Activated T-helper 1 cell treated with anti-CD3 and anti-CD28 coated beads, Interleukin-12 subunit alpha, Interleukin-12 subunit beta, Interleukin-2, Interleukin-4 antibody, amounts not matched to agents 30 ng/mL and 10 ng/mL and 1 ng/mL, durations not matched to agents 14 hours and 24 hours and 36 hours (primary cell): ENCODE measurements around the gene CCDC63. TPM values are rescaled to one million over a fixed set of nuclear protein-coding genes. Genes with fewer than 3 reads are reported as not detected.
"Not testable (repeated sequence)": the region's sequence is repeated elsewhere in the genome, so short reads cannot be mapped to it uniquely, and the experiment has no call there.

Experiments used
- DNase-seq: peaks from one replicate; pipeline ENCODE4 v3.0.0; 2021; ENCODE audit warnings: low spot score
- H3K27ac Mint-ChIP-seq: one replicate; pipeline ENCODE4 v1.8.0; 2021; ENCODE audit warnings: mild to moderate bottlenecking, mixed read lengths
- H3K27me3 Mint-ChIP-seq: one replicate; pipeline ENCODE4 v1.8.0; 2022; ENCODE audit warnings: mild to moderate bottlenecking, moderate library complexity, mixed read lengths; ENCODE audit not compliant: insufficient read depth
- H3K36me3 Mint-ChIP-seq: one replicate; pipeline ENCODE4 v1.8.0; 2021; ENCODE audit warnings: low read depth, mixed read lengths
- H3K4me1 Mint-ChIP-seq: one replicate; pipeline ENCODE4 v1.8.0; 2021; ENCODE audit warnings: low read depth, mixed read lengths
- H3K4me3 Mint-ChIP-seq: one replicate; pipeline ENCODE4 v1.8.0; 2021; ENCODE audit warnings: mild to moderate bottlenecking, moderate library complexity, mixed read lengths
- H3K9me3 Mint-ChIP-seq: one replicate; pipeline ENCODE4 v1.8.0; 2021; ENCODE audit warnings: mixed read lengths
- intact Hi-C: fragments of 100-400 bp; cut with micrococcal nuclease; formaldehyde crosslinking; loops from one replicate; pipeline ENCODE4 v1.15.1; 2024
- total RNA-seq: library from RNA; stranded (reverse); gene quantifications from 2 replicates; pipeline ENCODE4 v1.2.3, GENCODE V29; 2022

Gene CCDC63
- total RNA-seq, 1 donor from 2014 or later: not detected

DNA sequence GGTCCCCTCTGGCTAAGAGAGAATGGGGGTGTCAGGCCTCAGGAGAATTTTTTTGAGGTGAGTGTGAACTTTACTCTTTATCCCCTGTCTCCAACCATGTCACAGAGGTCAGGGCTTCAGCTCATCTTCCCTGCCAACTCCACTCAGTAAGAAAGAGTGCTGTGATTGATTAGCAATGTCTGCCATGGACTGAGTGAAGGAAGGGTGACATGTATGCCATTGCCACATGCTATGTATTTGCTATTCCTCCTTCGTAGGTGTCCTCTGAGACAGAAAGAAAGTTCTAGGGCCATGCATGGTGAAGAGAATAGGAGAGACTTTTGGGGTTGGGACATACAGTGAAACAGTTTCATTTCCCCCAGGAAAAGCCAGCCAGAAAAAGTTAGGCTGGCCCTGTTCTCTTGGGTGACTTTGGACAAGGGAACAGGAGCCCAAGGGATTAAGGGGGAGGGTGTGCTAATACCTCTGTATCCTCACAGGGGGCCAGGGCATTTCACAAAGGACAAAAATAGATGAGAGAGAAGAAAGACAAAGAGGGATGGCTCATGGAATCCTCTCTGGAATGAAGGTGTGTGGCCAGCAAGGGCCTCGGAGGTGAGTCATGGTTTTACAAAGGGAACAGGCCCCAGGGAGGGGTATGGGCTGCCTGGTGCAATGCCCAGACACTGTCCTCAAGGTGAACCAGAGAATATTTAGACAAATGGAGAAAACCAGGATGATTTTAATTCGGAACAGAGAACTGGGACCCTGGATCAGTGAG lies 87.5 kb downstream of the CCDC63 start:
- Mint-ChIP-seq H3K27ac (no peak overlapping the region), H3K9me3 (no peaks in the 10 kb centered on the region), H3K27me3 (no peaks in the 10 kb centered on the region), H3K4me3 (no peak overlapping the region), H3K4me1 (peaks cover 5% of the 10 kb centered on the region), H3K36me3 (no peaks in the 10 kb centered on the region)
- intact Hi-C loops: no loop called here
- DNase-seq: no peak

DNA sequence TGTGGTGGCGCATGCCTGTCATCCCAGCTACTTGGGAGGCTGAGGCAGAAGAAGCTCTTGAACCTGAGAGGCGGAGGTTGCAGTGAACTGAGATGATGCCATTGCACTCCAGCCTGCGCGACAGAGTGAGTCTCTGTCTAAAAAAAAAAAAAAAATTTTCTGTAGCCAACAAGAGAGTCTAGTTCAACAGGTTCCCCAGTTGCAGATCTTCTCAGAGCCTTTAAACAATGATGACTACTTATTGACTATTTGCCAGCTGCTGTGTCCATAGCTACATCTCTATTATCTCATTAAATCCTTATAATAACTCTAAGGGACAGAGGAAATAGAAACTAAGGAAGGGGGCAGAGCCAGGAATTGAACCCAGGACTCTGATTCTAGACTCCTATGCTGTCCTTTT lies 88.8 kb downstream of the CCDC63 start:
- no peaks in the 10 kb centered on the region for H3K9me3 Mint-ChIP-seq

DNA sequence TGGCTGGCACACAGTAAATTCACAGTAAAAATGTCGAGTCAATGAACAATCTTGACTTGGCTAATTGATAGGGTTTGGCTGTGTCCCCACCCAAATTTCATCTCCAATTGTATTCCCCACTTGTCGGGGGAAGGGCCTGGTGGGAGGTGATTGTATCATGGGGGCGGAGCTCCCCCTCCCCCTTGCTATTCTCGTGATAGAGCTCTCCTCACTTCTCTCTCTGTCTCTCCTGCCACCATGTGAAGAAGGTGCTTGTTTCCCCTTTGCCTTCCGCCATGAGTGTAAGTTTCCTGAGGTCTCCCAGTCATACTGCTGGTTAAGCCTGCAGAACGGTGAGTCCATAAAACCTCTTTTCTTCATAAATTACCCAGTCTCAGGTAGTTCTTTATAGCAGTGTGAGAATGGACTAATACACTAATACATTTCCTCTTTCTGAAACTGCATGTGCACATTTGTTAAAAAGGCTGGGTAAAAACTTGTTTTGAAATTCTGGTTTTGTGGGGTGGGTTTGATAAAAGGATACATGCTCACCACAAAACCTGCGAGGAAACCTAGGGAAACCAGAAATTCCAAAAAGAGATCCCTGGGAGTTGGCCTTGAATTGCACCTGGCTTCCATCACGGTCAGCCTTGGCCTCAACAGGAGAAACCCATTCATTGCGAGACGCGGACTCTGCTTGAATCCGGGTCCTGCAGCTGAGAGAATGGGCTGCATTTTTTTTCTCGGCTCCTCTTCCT lies 89.7 kb downstream of the CCDC63 start:
- Mint-ChIP-seq H3K27ac (no peak overlapping the region), H3K36me3 (no peaks in the 10 kb centered on the region), H3K9me3 (no peaks in the 10 kb centered on the region), H3K27me3 (no peaks in the 10 kb centered on the region), H3K4me1 (peaks cover 5% of the 10 kb centered on the region), H3K4me3 (no peak overlapping the region)
- DNase-seq: no peak
- intact Hi-C loops: loop anchor here (1.0 to 5.0 kb wide), 4 partner anchors 42 to 381 kb away; no protein-coding TSS in a partner anchor

More for the DNA sequence above, 88.8 kb downstream of the CCDC63 start:
- Mint-ChIP-seq H3K4me3 (no peak overlapping the region), H3K4me1 (peaks cover 5% of the 10 kb centered on the region), H3K27me3 (no peaks in the 10 kb centered on the region), H3K36me3 (no peaks in the 10 kb centered on the region), H3K27ac (no peak overlapping the region)
- DNase-seq: no peak
- intact Hi-C loops: loop anchor here (5.0 kb wide), 1 partner anchor 362 kb away; no protein-coding TSS in a partner anchor

DNA sequence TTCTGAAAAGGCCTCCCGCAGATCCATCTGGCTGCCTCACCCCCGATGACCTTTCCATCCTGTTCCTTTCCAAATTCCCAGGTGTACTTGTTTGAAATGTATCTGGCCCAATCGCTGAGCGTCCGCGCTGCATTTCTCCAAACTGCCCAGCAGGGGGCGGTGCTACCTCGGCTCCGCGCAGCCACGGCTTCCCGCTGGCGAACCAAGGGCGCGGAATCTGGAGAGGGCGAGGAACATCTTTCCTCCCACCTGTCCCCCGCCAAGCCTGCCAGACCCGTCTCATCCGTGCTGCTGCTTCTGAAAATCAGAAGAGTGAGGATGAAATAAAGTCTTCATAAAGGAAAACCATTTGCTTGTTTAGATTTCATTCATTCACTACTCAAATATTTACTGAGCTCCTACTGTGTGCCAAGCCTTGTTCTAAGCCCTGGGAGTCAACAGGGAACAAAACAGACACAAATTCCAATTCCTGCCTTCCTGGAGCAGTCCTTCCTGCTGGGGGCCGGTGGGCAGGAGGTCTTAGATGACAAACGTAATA lies 90.4 kb downstream of the CCDC63 start:
- peak; percentile 17 for DNase-seq
- no peaks in the 10 kb centered on the region for H3K36me3 Mint-ChIP-seq
- no peaks in the 10 kb centered on the region for H3K27me3 Mint-ChIP-seq
- H3K4me1 Mint-ChIP-seq: peaks cover 5% of the 10 kb centered on the region
- H3K27ac Mint-ChIP-seq: no peak overlapping the region
- intact Hi-C loops: loop anchor here (1.0 to 5.0 kb wide), 4 partner anchors 42 to 380 kb away; no protein-coding TSS in a partner anchor
- H3K9me3 Mint-ChIP-seq: no peaks in the 10 kb centered on the region
- H3K4me3 Mint-ChIP-seq: no peak overlapping the region

DNA sequence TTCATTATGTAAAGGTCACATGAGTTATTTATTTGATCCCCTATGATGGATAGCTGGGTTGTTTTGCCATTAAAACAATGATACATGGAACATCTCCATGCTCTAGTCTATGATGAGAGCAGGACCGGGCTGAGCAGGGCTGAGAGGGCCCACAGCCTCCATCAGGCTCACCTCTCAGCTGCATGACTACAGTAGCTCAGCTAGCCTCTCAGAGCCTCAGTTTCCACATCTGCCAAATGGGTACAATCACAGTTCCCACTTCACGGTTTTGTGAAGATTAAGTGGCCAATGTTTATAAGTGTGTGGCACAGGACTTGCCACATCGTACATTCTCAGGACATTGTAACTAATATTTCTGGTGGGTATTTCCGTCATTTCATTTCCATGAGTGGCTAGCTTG lies 93.5 kb downstream of the CCDC63 start:
- no peak overlapping the region for H3K4me3 Mint-ChIP-seq
- peaks cover 5% of the 10 kb centered on the region for H3K4me1 Mint-ChIP-seq
- H3K27me3 Mint-ChIP-seq: peaks cover 1% of the 10 kb centered on the region
- intact Hi-C loops: no loop called here
- H3K9me3 Mint-ChIP-seq: no peaks in the 10 kb centered on the region
- no peak for DNase-seq
- H3K27ac Mint-ChIP-seq: no peak overlapping the region
- H3K36me3 Mint-ChIP-seq: no peaks in the 10 kb centered on the region

DNA sequence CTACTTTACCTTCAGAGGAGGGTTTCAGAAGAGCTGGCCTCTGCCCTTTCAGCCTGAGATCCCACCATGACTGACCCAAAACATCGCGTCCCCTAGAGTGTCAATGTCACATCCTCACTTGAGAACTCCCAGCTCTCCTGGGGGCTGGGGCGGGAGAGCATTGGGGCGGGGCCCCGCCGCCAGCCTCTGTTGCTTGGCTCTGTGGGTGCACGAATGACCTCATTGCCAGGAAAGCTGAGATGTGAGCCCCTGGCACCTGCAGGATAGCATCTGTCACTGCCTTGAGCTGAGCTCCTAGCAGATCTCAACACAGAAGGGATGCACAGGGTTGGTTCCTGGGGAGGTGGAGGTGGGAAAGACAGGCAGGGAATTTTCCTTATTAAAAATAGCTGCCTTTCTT lies 94.1 kb downstream of the CCDC63 start:
- Mint-ChIP-seq H3K9me3 (peaks cover 4% of the 10 kb centered on the region), H3K27me3 (peaks cover 1% of the 10 kb centered on the region), H3K4me3 (no peak overlapping the region), H3K4me1 (peaks cover 5% of the 10 kb centered on the region), H3K27ac (no peak overlapping the region), H3K36me3 (no peaks in the 10 kb centered on the region)
- intact Hi-C loops: no loop called here
- DNase-seq: no peak

DNA sequence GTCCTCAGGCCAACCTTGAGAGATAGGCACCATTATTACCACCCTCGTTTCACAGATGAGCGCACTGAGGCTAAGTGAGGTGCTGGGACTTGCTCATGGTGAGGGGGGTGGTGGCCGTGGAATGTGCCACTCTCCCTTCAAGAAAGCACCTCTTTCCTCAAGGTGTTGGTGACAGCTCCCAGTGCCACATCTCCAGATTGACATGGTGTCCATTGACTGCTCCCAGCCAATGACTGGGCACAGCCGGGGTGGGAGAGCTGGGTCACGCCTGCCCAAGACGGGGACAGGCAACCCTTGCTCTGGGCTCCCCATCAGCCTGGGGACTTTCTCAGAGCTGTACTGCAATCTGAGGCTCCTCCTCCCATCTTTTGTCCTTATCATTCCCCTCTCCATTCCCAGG lies 94.6 kb downstream of the CCDC63 start:
- Mint-ChIP-seq H3K4me1 (peaks cover 5% of the 10 kb centered on the region), H3K36me3 (no peaks in the 10 kb centered on the region), H3K27ac (no peak overlapping the region)

DNA sequence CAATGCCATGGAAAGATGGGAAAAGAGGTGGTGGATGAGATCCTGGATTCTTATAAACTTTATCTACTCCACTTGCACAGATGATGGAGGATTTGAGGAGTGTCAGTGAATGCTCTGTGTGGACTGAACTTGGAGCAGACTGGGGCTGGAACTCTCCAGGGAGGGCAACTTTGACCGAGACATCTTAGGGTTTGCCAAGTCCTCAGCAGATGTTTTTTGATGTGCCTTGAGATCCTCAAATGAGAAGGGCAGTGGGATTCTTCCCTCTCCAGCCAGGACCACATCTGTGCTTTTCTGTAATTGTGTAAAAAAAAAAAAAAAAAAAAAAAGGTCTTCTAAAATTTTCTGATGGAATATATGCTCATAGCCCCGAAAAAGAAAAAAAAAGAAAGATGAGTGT lies 96.6 kb downstream of the CCDC63 start:
- Mint-ChIP-seq H3K27me3 (peaks cover 1% of the 10 kb centered on the region), H3K36me3 (no peaks in the 10 kb centered on the region), H3K9me3 (peaks cover 13% of the 10 kb centered on the region), H3K4me1 (no peaks in the 10 kb centered on the region), H3K4me3 (no peak overlapping the region), H3K27ac (no peak overlapping the region)
- DNase-seq: no peak
- intact Hi-C loops: no loop called here

More for the DNA sequence above, 94.6 kb downstream of the CCDC63 start:
- DNase-seq: no peak
- Mint-ChIP-seq H3K27me3 (peaks cover 1% of the 10 kb centered on the region), H3K9me3 (peaks cover 9% of the 10 kb centered on the region), H3K4me3 (no peak overlapping the region)
- intact Hi-C loops: no loop called here

DNA sequence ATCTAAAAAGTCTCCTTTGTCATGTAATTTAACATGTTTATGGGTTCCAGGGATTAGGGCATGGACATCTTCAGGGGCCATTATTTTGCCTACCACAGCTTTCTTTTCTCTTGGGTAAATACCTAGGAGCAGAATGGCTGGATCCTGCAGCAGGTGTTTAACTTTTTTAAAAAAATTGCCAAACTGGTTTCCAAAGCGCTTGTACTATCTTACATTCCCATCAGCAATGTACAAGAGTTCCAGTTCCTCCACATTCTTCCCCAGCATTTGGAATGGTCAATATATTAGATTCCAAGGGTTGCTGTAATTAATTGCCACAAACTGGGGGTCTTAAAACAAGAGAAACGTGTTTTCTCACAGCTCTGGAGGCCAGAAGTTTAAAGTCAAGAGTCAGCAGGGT lies 101.3 kb downstream of the CCDC63 start:
- Mint-ChIP-seq H3K36me3 (no peaks in the 10 kb centered on the region), H3K27ac (no peak overlapping the region)

DNA sequence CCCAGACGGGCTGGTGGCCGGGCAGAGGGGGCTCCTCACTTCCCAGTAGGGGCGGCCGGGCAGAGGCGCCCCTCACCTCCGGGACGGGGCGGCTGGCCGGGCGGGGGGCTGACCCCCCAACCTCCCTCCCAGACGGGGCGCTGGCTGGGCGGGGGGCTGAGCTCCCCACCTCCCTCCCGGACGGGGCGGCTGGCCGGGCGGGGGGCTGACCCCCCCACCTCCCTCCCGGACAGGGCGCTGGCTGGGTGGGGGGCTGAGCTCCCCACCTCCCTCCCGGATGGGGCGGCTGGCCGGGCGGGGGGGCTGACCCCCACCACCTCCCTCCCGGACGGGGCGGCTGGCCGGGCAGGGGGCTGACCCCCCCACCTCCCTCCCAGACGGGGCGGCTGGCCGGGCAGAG lies 103.7 kb downstream of the CCDC63 start:
- H3K4me1 Mint-ChIP-seq, H3K4me3 Mint-ChIP-seq, DNase-seq, H3K36me3 Mint-ChIP-seq, H3K27me3 Mint-ChIP-seq, H3K27ac Mint-ChIP-seq, intact Hi-C loops: not testable (repeated sequence)
- peaks cover 13% of the 10 kb centered on the region for H3K9me3 Mint-ChIP-seq

More for the DNA sequence above, 101.3 kb downstream of the CCDC63 start:
- no peak overlapping the region for H3K4me3 Mint-ChIP-seq
- no peaks in the 10 kb centered on the region for H3K4me1 Mint-ChIP-seq
- H3K9me3 Mint-ChIP-seq: peaks cover 13% of the 10 kb centered on the region
- intact Hi-C loops: no loop called here
- DNase-seq: no peak
- peaks cover 1% of the 10 kb centered on the region for H3K27me3 Mint-ChIP-seq

DNA sequence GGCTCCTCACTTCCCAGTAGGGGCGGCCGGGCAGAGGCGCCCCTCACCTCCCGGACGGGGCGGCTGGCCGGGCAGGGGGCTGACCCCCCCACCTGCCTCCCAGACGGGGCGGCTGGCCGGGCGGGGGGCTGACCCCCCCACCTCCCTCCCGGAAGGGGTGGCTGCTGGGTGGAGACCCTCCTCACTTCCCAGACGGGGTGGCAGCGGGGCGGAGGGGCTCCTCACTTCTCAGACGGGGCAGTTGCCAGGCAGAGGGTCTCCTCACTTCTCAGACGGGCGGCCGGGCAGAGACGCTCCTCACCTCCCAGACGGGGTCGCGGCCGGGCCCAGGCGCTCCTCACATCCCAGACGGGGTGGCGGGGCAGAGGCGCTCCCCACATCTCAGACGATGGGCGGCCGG lies 104.1 kb downstream of the CCDC63 start:
- DNase-seq, H3K27me3 Mint-ChIP-seq, intact Hi-C loops, H3K4me3 Mint-ChIP-seq, H3K9me3 Mint-ChIP-seq, H3K27ac Mint-ChIP-seq, H3K4me1 Mint-ChIP-seq, H3K36me3 Mint-ChIP-seq: not testable (repeated sequence)
